Nephron progenitor cell (in vitro differentiated cells): ENCODE data around the gene FOXP1.

ENCODE experiments used
- DNase-seq: peaks from one replicate; pipeline ENCODE4 v3.0.0; 2021
- H3K27ac Mint-ChIP-seq: 2 replicates; pipeline ENCODE4 v1.8.0; 2021; ENCODE audit warnings: mild to moderate bottlenecking, moderate library complexity, mixed read lengths
- H3K27me3 Mint-ChIP-seq: 2 replicates; pipeline ENCODE4 v1.8.0; 2021; ENCODE audit warnings: mild to moderate bottlenecking, low read depth, mixed read lengths; ENCODE audit not compliant: poor library complexity
- H3K36me3 Mint-ChIP-seq: 2 replicates; pipeline ENCODE4 v1.8.0; 2021; ENCODE audit warnings: low read depth, mixed read lengths
- H3K4me1 Mint-ChIP-seq: 2 replicates; pipeline ENCODE4 v1.8.0; 2021; ENCODE audit warnings: mixed read lengths
- H3K4me3 Mint-ChIP-seq: 2 replicates; pipeline ENCODE4 v1.8.0; 2021; ENCODE audit warnings: mild to moderate bottlenecking, moderate library complexity, mixed read lengths
- H3K9me3 Mint-ChIP-seq: 2 replicates; pipeline ENCODE4 v1.8.0; 2021; ENCODE audit warnings: mild to moderate bottlenecking, moderate library complexity, mixed read lengths
- CTCF ChIP-seq: fragments of 200-600 bp; sonication (generic); IDR thresholded peaks from 2 replicates; pipeline ENCODE4 v1.5.0; 2021; ENCODE audit warnings: antibody characterized with exemption

Gene FOXP1

GRCh38 chr3:71361334-71361890 lies 222.1 kb downstream of the FOXP1 start:
- DNase-seq: peak; percentile 18
- H3K4me3 Mint-ChIP-seq: peak overlapping the region; percentile 59
- peaks cover 60% of the 10 kb centered on the region for H3K4me1 Mint-ChIP-seq
- H3K36me3 Mint-ChIP-seq: peaks cover 23% of the 10 kb centered on the region
- no peaks in the 10 kb centered on the region for H3K9me3 Mint-ChIP-seq
- no peak for TF ChIP-seq CTCF
- H3K27ac Mint-ChIP-seq: peak overlapping the region; percentile 79
- no peaks in the 10 kb centered on the region for H3K27me3 Mint-ChIP-seq

- H3K4me1 Mint-ChIP-seq: peaks cover 53% of the 10 kb centered on the region
- H3K36me3 Mint-ChIP-seq: peaks cover 25% of the 10 kb centered on the region
- no peaks in the 10 kb centered on the region for H3K9me3 Mint-ChIP-seq
- H3K4me3 Mint-ChIP-seq: no peak overlapping the region
- H3K27ac Mint-ChIP-seq: no peak overlapping the region
- DNase-seq: no peak
- no peaks in the 10 kb centered on the region for H3K27me3 Mint-ChIP-seq
- TF ChIP-seq CTCF: no peak
These were observed 222.8 kb downstream of the FOXP1 start for GRCh38 chr3:71360764-71361163.

DNA sequence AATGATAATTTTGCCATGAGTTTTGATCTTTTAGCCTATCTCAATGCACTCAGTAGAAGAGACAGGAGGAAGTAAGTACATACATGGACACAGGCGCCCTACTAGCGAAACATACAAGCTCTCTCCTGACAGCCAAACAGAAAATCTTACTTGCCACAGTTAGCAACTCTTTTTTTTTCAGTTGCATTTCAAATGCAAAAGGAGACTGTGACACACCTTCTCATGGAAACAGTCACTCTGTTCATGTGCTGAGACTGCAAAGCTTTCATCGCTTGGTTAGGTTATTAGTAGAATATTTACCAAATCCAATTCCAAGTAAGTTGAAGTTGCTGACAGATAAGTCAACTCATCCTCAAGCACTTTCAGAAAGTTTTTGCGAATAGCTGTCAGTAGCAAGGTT lies 223.3 kb downstream of the FOXP1 start:
- H3K36me3 Mint-ChIP-seq: peaks cover 31% of the 10 kb centered on the region
- peaks cover 47% of the 10 kb centered on the region for H3K4me1 Mint-ChIP-seq
- no peaks in the 10 kb centered on the region for H3K9me3 Mint-ChIP-seq
- H3K27me3 Mint-ChIP-seq: no peaks in the 10 kb centered on the region
- no peak for DNase-seq
- TF ChIP-seq CTCF: no peak
- H3K27ac Mint-ChIP-seq: no peak overlapping the region
- no peak overlapping the region for H3K4me3 Mint-ChIP-seq

DNA sequence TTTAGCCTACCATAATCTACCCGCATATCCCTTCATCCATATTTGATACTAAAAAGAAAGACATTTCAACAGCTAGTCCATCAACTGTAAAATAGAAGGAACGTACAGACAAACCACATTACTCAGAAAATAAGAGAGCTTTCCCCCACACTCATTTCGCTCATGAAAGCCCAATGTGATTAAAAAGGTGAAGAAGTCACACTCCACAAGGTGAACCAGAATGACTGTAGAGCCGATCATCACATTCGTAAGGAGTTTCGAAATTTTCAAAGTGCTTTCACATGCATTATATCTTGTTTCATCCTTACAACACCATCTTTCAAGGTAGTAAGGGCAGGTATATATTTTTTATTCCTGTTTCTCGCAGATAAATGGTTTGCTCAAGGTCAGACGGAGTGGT lies 225.3 kb downstream of the FOXP1 start:
- Mint-ChIP-seq H3K4me3 (no peak overlapping the region), H3K4me1 (peaks cover 42% of the 10 kb centered on the region)
- TF ChIP-seq CTCF: no peak

GRCh38 chr3:71356265-71356664 lies 227.3 kb downstream of the FOXP1 start:
- peak overlapping the region; percentile 70 for H3K27ac Mint-ChIP-seq
- peaks cover 38% of the 10 kb centered on the region for H3K4me1 Mint-ChIP-seq

More for the DNA sequence above, 225.3 kb downstream of the FOXP1 start:
- Mint-ChIP-seq H3K9me3 (no peaks in the 10 kb centered on the region), H3K27ac (no peak overlapping the region), H3K27me3 (no peaks in the 10 kb centered on the region), H3K36me3 (peaks cover 38% of the 10 kb centered on the region)
- no peak for DNase-seq

More at GRCh38 chr3:71356265-71356664, 227.3 kb downstream of the FOXP1 start:
- DNase-seq: no peak
- Mint-ChIP-seq H3K4me3 (no peak overlapping the region), H3K9me3 (no peaks in the 10 kb centered on the region), H3K27me3 (no peaks in the 10 kb centered on the region), H3K36me3 (peaks cover 44% of the 10 kb centered on the region)
- no peak for TF ChIP-seq CTCF
